Heart right ventricle (tissue), 16 donors: ENCODE data around the gene PCDH20. TPM values are rescaled to one million over a fixed set of nuclear protein-coding genes. Genes with fewer than 3 reads are reported as not detected.

Source experiments
- ATAC-seq, 8 donors: fragments of 200-7000 bp; cut with Tn5 transposase; one replicate each; pipeline ENCODE4 v1.9.1; 2020; ENCODE audit warnings: mild to moderate bottlenecking in 8 of 8, moderate library complexity in 8 of 8, moderate number of reproducible peaks in 1 of 8
- DNase-seq, 2 donors: peaks; one replicate each; pipeline ENCODE4 v3.0.0-alpha.2; 2020
- H3K27ac ChIP-seq, 10 donors: fragments of 200-600 bp; sonication (generic) in 2 of 10; one replicate each; pipeline versions ENCODE4 v1.5.0 to v1.8.0; 2020 to 2022; ENCODE audit warnings: mild to moderate bottlenecking in 3 of 10
- H3K27me3 ChIP-seq, 7 donors: fragments of 200-600 bp; one replicate each; pipeline ENCODE4 v1.8.0; 2021 to 2022; ENCODE audit warnings: mild to moderate bottlenecking in 2 of 7
- H3K36me3 ChIP-seq, 9 donors: fragments of 200-600 bp; sonication (generic) in 1 of 9; one replicate each; pipeline versions ENCODE4 v1.5.0 to v1.8.0; 2020 to 2022; ENCODE audit warnings: mild to moderate bottlenecking in 2 of 9
- H3K4me1 ChIP-seq, 9 donors: fragments of 200-600 bp; sonication (generic) in 1 of 9; one replicate each; pipeline versions ENCODE4 v1.5.0 to v1.8.0; 2020 to 2022; ENCODE audit warnings: mild to moderate bottlenecking in 4 of 9
- H3K4me3 ChIP-seq, 10 donors: fragments of 200-600 bp; sonication (generic) in 2 of 10; one replicate each; pipeline versions ENCODE4 v1.5.0 to v1.8.0; 2020 to 2022; ENCODE audit warnings: mild to moderate bottlenecking in 7 of 10, moderate library complexity in 2 of 10
- H3K9me3 ChIP-seq, 11 donors: fragments of 200-600 bp in 10 of 11; sonication (generic) in 2 of 11; one replicate each; pipeline versions ENCODE4 v1.5.0 to v1.8.0; 2013 to 2022; ENCODE audit warnings: mild to moderate bottlenecking in 2 of 11, control low read depth in 1 of 11, moderate library complexity in 1 of 11
- CTCF ChIP-seq, 9 donors: fragments of 200-600 bp; sonication (generic) in 2 of 9; IDR thresholded peaks; one replicate each; pipeline versions ENCODE4 v1.5.0 to v1.8.0; 2021 to 2022; ENCODE audit warnings: antibody characterized with exemption in 9 of 9, mild to moderate bottlenecking in 5 of 9, moderate library complexity in 1 of 9
- WGBS, 2 donors: extraction: QIAGEN DNeasy Blood & Tissue Kit; methylation state at CpG; one replicate each; pipeline ENCODE4 v1.1.7; 2013; ENCODE audit warnings: inconsistent platforms in 1 of 2; 5-methylcytosine and 5-hydroxymethylcytosine counted together
- intact Hi-C, 10 donors: fragments of 100-400 bp; cut with DNase I; formaldehyde crosslinking; loops; one replicate each; pipeline versions ENCODE4 v1.11.1 to v1.14.2; 2022
- polyA plus RNA-seq, 2 donors: library from polyadenylated mRNA; stranded (reverse); fragments of 200-250 nt; gene quantifications; one replicate each; pipeline ENCODE4 v1.2.3, GENCODE V29; 2013
- total RNA-seq, 10 donors: library from RNA; stranded (reverse); fragmentation: NEBNext Ultra II Directional in 3 of 10; extraction: Animal tissue kit (Norgen Biotek cat#: 25700) in 3 of 10; gene quantifications; one replicate each; pipeline versions ENCODE4 v1.2.1 to v1.2.4, GENCODE V29; 2021 to 2023
- donor health status: Arrhythmogenic right ventricular cardiomyopathy.
- donor health status: ischemic (EF 13 %, LVEDD 7.1; RV severe dilation, severe dysfunction).
- donor health status: healthy with polysubstance abuse.
- donor health status: DM: no; HTN: yes; CAD: no.
- donor health status: DM: no; HTN: no; CAD: no.
- donor health status: ischemic (EF 25% LVEDD 6.9; RV normal size, moderate dysfunction).
- donor health status: ischemic (EF 25% LVEDD 5.7; RV mildly dilated, moderate dysfunction).
- donor health status: healthy.
- donor health status: DM: yes; HTN: yes; CAD: no.
- donor health status: Ischemic cardiomyopathy.
- donor health status: ischemic (EF 35%, LVEDD 5.7; RV mildly dilated, moderate dysfunction).
- donor health status: nonischemic (EF 11% LVEDD 7.7; RV severe dilation, severe dysfunction).
- donor health status: DM: yes; HTN: yes; CAD: no.
- donor health status: PGD.
- donor health status: ischemic (EF 29% LVEDD 5.4; RV normal size, mild dysfunction).
- donor health status: nonischemic (EF 23%, LVEDD 6.1; RV moderate dilation, normal function).

PCDH20 gene
- total and polyA plus RNA-seq, 12 donors = 0.31 to 27.6 (median 2.6) TPM

DNA sequence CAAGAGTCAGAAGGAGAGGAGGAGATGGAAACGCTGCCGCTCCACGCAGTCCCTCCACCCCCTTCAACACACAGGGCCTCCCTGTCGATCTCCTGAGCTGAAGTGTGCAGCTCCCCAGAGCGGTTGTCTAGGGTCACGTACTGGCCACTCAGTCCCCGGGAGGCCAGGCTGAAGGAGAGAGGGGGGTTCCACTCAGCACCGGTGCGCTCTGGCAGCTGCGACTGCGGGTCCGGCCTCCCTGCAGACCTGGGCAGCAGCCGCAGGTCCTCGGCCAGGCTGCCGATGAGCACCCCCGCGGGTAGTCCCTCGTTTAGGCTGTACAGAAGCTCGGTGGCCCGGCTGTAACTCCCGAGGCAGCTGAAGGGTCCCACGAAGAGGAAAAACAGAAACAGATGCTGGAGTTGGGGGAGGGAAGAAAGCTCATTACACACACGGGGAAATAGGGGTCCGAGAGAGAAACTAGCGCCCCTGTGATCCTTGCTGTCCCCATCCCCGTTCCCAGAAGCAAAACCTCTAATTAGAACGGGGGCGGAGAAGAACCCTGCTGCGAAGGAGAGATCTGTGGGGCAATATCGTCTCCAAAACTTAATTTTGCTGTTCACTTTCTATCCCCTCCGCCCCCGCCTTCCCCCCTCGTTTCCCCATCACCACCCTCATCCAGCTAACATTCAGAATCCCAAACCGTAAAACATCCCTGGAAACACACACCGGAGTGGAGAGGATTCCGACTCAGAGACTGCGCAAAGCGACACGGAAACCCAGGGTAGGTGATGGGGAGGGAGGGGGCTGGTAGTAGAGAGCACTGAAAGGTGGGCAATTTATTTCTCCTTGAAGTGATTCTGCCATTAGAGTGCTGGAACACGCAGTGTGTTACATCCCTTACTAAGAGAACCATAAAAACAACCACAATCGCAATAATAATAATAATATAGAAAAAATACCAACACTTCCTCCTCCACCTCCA is 1.8 kb downstream of the PCDH20 start:
- intact Hi-C loops = loop anchor here in 6 of 10 donors (5.0 to 10.0 kb wide), 3 partner anchors 289 to 762 kb away; no protein-coding TSS in a partner anchor
- peak in 6 of 8 donors; percentile 11 to 65 (median 21) for ATAC-seq
- H3K4me1 ChIP-seq = peaks cover 0 to 4% (median 0%) of the 10 kb centered on the region in 9 donors
- no peaks in the 10 kb centered on the region for H3K36me3 ChIP-seq
- peak overlapping the region in 9 of 10 donors; percentile 17 to 49 (median 44) for H3K4me3 ChIP-seq
- H3K27me3 ChIP-seq = peaks cover 0 to 38% (median 30%) of the 10 kb centered on the region in 7 donors
- H3K9me3 ChIP-seq = no peaks in the 10 kb centered on the region
- 3% methylated on average over 41 of the region's 41 CpGs for WGBS, 2 donors
- no peak for DNase-seq
- no peak overlapping the region for H3K27ac ChIP-seq
- TF ChIP-seq CTCF (IDR thresholded peaks at IDR 0.05) = no peak

DNA sequence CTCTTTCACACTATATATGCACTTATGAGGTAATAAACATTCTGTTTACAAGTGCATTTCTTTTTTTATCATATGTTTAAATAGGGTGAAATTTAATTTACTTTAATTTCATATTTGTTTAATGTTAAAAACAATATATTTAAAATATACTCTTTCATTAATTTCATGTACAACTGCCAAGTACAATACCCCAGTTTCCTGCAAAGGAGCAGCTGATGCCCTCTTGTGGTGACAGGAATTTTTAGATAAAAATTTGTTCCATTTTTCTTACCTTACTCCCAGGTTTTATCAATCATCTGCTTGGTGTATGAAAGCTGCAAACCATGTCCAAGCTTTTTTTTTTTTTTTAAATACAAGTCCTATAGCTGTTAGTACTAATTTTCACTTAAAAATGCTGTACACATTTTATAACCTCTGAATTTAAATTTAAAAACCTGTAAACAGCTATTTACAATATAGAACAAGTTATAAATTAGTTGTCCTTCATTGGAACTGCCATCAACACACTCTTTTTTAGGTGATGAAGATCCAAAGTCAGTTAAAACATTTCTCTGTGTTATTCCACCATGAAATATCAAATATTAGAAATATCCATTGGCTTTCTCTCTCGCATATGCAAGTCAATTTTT is 4.9 kb downstream of the PCDH20 start:
- intact Hi-C loops = loop anchor here in 6 of 10 donors (5.0 to 10.0 kb wide), 3 partner anchors 286 to 758 kb away; no protein-coding TSS in a partner anchor
- H3K4me3 ChIP-seq = no peak overlapping the region
- peak in 8 of 9 donors; percentile 20 to 58 (median 46) for TF ChIP-seq CTCF (IDR thresholded peaks at IDR 0.05)
- ATAC-seq (no peak), DNase-seq (no peak)
- peaks cover 0 to 38% (median 30%) of the 10 kb centered on the region in 7 donors for H3K27me3 ChIP-seq
- H3K36me3 ChIP-seq = no peaks in the 10 kb centered on the region
- peaks cover 0 to 4% (median 0%) of the 10 kb centered on the region in 9 donors for H3K4me1 ChIP-seq
- H3K9me3 ChIP-seq = no peaks in the 10 kb centered on the region
- no peak overlapping the region for H3K27ac ChIP-seq
- whole genome bisulfite sequencing, 2 donors = 96 to 97% methylated on average over 1 of the region's 1 CpG

- WGBS, 2 donors = 38 to 41% methylated on average over 2 of the region's 2 CpGs
- Histone ChIP-seq H3K27me3 (peaks cover 0 to 38% (median 27%) of the 10 kb centered on the region in 7 donors), H3K4me3 (no peak overlapping the region), H3K9me3 (no peaks in the 10 kb centered on the region), H3K4me1 (peaks cover 0 to 4% (median 0%) of the 10 kb centered on the region in 9 donors), H3K27ac (no peak overlapping the region), H3K36me3 (no peaks in the 10 kb centered on the region)
- DNase-seq = no peak
- ATAC-seq = no peak
- intact Hi-C loops = loop anchor here in 6 of 10 donors (5.0 to 10.0 kb wide), 3 partner anchors 285 to 758 kb away; no protein-coding TSS in a partner anchor
- TF ChIP-seq CTCF (IDR thresholded peaks at IDR 0.05) = no peak
Observed at GRCh38 chr13:61410266-61410665, 5.4 kb downstream of the PCDH20 start.

GRCh38 chr13:61408571-61408970 is 7.1 kb downstream of the PCDH20 start:
- intact Hi-C loops = no loop called here
- no peak for TF ChIP-seq CTCF (IDR thresholded peaks at IDR 0.05)

More at GRCh38 chr13:61408571-61408970, 7.1 kb downstream of the PCDH20 start:
- H3K27ac ChIP-seq = no peak overlapping the region
- peaks cover 0 to 22% (median 12%) of the 10 kb centered on the region in 7 donors for H3K27me3 ChIP-seq
- WGBS, 2 donors = 0% methylated on average over 1 of the region's 1 CpG
- no peaks in the 10 kb centered on the region for H3K9me3 ChIP-seq
- H3K4me1 ChIP-seq = peaks cover 0 to 2% (median 0%) of the 10 kb centered on the region in 9 donors
- H3K4me3 ChIP-seq = no peak overlapping the region
- H3K36me3 ChIP-seq = no peaks in the 10 kb centered on the region
- no peak for ATAC-seq
- no peak for DNase-seq
